Brain pericyte (primary cell): ENCODE measurements around the gene PRPF40A.

Experiments used
- DNase-seq: peaks from one replicate; pipeline ENCODE4 v3.0.0-alpha.2; 2012; ENCODE audit warnings: low read depth, low spot score

PRPF40A gene

DNA sequence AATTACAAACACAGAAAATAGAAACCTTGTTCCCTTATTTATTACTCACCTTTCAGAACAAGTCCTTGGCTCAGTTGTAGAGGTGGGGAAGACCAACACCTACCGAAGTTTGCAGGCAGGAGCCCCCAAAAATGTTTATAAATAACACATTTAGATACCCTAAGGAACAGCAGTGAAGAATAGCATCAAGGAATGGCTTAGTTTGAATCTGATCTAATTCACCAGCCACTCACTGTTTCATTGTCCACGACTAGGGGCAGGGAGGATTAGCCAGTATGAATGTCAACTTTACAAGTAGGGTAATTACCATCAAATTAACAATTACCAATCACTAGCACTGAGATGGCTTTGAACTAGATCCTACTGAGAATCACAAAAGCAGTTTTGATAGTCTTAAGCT is 65.4 kb downstream of the PRPF40A start:
- no peak for DNase-seq

DNA sequence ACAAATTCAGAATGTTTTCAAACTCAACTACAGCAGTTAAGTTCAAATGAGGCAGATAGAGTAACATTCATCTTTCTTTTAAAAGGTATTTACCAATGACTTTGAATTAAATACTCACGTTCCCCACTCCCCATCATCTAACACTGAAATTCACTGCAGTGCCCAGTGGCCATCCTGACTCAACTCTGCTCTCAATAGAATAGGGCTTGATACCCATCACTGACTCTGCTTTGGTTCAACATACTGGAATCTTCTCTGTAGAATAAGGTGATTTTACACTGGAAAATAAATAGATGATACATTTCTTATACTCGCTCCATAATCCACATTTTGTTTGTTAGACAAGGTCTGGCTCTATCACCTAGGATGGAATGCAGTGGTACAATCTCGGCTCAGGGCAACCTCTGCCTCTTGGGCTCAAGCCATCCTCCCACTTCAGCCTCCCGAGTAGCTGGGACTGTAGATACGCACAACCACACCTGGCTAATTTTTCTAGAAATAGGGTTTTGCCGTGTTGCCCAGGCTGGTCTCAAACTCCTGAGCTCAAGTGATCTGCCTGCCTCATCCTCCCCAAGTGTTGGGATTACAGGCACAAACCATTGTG is 66.4 kb downstream of the PRPF40A start:
- DNase-seq = no peak

DNA sequence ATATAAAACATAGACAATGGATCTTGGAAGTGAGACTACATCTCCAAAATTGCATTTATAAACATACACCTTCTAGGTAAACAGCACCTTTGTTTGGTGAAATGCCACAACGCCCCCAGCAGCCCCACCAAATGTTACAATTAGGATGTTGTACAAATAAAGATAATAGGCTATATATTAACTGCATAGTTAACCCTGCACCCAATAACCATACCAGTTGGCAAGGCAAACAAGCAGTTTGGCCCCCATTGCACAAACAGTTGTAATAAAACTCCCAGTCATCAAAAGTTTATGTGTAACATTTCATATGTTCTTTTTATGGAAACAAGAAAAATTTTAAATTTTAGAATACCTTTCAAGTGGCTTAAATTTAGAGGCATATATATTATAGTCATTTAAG is 67.3 kb downstream of the PRPF40A start:
- no peak for DNase-seq

DNA sequence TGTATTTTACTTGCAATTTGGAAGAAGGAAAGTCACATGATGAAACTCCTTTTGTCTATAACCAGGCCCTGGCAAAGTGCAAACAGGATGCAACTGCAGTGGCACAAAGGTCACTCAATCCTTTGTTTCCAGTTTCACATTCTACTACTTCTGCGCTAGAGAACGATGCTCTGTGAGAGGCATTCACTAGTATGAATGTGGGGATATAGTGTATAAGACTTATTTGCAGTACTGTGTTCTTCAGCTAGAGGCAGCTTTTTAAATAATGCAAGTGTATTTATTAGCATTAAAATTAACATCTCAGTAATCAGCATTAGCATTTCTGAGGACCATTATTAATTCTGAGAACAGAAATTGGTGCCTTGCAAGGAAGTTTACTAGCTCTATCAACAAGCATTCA is 68.9 kb downstream of the PRPF40A start:
- no peak for DNase-seq

DNA sequence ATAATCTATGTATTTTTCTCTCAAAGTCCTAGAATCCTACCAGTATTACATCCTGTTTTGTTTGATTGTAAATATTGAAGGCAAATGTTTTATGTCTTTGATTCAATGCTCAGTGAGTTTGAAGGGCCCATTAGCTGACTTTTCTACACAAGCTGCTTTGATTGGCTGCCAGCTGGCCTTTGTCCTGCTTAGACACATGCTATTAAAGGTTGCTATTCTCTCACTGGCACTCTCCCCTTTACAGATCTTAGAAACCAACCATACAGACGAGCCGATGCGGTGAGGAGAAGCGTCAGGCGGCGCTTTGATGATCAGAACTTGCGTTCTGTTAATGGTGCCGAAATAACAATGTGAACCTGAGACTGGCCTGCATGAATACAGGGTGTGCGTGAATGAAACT is 69.7 kb downstream of the PRPF40A start:
- no peak for DNase-seq

DNA sequence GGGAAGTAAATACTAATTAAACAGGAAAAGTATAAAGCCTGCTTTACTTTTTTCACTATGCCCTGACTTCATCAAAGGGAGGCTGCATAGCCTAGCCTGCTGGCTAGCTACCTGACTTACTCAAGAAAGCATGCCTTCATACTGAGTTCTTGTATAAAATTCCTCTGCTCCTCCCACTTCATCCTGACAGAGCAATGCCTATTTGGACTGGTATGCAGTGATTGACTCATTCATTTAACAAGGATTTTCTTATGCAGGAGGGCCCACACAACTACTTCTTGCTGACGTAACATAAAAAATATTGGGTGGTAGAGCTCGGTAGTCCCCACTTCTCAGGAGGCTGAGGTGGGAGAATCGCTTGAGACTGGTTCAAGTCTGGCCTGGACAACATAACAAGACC is 70.5 kb downstream of the PRPF40A start:
- no peak for DNase-seq

DNA sequence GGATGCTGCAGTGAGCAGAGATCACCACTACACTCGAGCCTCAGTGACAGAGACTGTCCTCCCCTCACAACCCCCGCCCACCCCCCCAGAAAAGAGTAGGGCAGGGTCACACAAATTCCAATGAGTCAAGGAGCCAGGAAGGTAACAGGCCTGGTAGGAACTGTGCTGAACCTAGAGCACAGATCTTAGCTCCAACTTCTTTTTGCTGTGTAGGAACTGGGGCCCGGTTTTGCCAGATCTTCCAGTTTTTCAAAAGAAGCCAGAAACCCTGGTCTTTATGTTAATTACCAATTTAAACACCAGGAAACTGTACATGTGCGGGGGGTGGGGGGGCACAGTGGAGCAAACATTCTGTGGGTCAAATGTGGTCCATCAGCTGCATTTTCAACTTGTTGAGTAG is 71.0 kb downstream of the PRPF40A start:
- DNase-seq = no peak

DNA sequence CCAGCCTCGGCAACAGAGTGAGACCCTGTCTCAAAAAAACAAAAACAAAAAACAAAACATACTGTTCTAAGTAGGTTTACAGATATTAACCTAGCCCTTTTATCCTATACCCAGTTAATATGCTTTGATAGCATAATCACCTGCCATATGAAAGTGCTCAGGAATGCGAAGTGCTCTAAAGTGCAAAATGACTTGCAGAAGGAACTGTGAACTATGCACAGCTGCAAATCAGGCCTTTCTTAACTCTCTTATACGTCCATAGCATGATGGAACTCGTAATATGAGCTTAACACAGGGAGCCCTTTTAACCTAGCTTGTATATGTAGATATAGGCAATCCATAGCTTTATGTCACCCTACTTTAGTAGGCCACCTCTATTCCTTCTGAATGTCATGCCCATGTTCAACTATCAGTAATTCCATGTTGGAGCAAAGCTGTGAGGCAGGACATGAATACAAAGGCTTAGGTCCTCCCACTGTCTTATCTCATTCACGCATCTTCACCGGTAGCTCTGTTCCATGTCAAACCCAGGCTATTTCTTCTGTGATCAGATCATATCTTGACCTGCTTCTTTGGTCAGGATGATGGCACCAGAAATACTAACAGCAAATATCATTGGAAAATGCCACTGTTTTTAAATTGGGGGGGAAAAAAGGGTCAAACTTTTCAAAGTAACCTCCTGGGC is 72.9 kb downstream of the PRPF40A start:
- no peak for DNase-seq

DNA sequence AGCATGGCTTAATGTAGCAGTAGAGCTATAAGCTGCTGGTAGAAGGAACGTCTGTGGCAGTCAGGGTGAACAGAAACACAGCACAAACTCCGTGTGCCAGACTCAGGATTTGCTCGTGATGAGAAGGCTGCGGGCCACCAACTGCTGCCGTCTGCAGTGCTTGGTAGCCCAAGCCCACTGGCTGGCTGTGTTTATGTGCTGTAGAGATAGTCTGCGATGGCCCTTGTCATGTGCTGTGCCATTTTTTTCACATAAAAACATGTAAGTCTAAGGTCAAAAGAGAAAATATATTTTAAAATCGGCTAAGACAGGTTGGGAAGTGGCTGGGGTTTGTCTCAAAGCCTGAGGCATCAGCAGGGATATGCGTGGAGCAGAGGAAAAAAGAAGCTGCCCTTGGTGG is 78.7 kb downstream of the PRPF40A start:
- DNase-seq = no peak

DNA sequence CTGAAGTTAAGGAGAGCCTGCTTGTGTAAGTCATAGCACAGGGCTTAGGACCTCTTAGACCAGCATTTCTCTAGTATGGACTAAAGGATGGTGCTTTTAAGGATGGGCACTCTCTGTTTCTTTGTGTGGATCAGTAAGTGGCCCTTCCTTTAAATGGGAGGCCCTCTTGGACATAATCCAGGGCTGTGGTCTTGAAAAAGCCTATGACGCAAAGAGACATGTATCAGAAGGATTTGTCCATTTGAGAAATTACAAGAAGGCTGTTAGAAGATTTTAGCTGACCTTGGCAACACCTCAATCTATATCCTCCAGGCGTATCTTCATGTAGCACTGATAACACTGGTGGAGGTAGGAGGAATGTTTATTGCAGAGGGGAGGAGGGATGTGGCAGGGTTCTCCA is 79.2 kb downstream of the PRPF40A start:
- no peak for DNase-seq

DNA sequence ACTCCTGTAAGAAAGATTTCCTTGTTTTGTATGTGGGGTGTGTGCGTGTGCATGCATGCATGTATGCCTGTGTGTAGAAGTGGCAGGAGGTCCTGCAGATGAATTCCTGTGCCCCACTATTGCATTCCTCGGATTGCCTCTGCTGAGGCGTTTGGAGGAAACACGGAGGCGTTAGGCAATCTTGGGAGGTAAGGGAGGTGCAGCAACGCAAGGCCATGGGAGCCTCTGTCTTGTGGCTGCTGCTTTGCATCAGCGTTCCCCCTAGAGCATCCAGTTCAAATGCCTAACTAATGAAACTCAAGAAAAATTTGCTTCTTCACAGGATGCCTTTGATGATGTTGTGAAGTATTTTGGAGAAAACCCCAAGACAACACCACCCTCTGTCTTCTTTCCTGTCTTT is 80.0 kb downstream of the PRPF40A start:
- no peak for DNase-seq

DNA sequence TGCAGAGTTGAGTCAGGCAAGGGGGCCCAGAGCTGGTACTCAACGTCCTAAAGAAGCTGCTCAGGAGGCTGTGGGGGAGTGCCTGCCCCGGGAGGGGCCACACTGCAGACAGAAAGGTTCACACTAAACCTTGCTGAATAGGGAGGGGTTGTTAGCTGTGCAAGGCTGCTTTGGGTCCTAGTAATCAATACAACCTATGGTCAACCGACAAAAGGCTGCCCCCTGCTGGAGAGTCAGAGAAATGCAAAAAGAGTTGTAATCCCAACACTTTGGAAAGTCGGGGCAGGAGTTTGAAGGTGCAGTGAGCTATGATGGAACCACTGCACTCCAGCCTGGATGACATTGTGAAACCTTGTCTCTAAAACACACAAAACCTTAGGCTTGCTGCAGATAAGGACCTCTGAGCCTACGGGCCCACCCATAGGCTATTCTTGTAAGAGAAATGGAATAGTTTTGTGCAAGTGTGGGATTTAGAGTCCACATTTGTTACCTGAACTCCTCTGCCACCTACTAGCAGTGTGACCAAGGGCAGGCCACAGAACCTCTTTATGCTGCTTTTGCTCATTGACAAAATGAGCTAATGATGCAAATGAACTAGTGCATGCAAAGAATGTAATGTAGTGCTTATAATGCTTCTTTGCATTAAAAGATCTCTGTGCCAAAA is 81.5 kb downstream of the PRPF40A start:
- DNase-seq = no peak

DNA sequence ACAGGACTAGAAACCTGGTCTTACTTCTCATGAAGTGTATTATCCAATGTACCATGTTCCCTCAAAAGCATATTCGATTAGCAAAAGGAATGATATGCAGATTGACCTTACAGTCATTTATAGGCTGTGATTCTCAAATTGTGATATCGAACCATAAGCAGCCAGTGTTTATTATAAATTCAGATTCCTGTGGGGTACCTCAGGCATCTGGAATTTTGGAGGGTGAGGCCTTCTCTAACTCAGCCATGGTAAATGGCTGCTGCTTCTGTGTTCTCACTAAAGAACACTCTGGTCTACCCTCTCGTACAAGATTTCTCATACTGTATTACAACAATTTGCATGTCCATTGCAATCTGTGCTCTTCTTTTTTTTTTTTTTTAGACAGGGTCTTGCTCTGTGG is 84.5 kb downstream of the PRPF40A start:
- no peak for DNase-seq

DNA sequence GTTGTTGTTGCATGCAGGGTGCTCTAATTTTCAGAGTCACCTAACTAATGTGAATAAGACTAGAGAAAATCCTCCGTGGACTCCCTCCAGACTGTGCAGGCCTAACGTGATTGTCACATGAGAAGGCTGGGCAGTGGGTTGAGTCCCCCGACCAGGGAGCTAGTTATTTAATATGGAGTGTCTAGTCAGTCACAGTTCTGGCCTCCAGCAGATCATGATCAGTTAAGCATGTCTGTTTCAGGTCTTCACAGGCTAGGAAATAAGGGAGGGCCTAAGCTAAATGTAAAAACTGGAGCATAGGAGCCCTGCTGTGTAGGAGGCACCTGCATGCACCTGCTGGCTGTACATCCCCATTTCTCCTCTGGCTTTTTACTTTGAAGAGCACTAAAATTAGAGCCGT is 86.8 kb downstream of the PRPF40A start:
- no peak for DNase-seq

DNA sequence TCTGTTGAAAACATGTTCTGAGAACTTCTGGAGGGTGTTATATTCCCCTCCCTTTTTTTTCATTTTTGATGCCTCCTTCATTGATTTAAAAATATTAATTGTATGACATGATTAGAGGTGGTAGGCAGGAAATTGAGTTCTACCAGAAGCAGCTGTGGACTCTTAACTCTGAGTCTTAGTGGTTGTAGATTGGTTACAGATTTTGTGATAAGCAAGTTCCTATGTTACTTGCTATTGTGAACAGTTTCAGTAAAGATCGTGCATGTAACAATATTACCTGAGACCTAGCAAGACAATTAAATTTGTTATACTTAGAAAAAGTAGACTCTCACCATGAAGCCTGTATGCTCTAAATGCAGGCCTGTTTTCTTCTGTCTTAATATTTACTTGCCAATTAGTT is 88.1 kb downstream of the PRPF40A start:
- no peak for DNase-seq

DNA sequence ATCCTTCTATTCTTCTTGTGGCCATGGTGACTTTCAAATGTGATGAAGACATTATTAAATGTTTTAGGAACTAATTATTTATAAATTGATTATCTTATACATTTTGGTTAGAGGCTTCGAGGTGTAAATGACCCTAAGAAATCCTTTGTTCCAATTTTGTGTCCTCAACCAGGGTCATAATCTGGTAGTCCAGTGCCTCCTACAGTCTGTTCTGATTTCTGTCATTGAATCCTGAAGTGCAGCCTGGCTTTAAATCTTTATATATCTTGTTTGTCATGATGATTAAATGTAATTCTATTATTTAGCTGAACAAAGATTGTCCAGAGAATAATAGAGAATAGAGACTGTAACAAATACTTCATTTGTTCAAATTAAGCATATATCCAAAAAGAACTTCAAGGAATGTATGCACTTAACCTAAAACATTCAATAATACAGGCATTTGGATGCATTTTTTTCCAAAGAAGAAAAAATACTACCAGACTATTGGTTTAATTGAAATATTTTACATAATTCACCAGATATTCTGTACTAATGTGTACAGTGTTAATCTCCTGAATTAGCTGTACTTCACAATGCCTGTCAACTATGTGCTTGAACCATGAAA is 89.8 kb downstream of the PRPF40A start:
- no peak for DNase-seq

DNA sequence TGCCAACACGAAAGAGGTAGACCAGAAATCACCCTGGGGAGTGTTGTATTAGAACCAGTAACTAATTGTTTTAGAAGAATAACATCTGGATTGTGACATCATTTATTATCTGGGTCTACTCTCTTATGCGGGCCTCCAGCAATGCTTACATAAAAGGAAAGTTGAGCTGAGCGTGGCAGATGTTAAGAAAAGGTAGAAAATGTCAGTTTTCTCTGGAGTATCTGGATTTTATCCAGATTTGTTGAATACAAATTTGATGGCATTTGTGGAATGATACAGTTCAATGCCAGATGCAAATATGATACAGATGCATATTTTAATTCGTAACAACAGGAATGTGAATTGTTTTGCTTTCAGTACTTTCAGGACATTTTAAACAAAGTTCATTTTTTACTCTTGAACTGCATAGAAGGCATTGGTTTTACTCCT is 90.3 kb downstream of the PRPF40A start:
- DNase-seq = no peak

DNA sequence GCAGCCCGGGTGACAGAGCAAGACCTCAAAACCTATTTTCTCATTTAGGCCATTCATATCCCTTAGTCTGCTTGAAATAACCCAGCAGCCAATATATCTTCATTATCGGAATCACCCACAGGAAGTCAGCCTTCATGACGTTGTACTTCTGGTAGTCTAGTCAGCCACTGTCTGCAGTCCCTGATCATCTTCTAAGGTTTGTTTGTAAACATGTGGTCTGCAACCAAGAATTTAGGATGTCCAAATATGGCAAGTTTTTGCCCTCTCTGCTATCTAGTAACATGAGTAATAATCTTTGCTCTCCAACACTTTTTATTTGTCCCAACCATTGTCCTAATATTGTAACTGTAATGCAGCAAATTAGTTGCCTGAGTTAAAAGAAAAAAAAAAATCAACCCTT is 92.5 kb downstream of the PRPF40A start:
- no peak for DNase-seq

DNA sequence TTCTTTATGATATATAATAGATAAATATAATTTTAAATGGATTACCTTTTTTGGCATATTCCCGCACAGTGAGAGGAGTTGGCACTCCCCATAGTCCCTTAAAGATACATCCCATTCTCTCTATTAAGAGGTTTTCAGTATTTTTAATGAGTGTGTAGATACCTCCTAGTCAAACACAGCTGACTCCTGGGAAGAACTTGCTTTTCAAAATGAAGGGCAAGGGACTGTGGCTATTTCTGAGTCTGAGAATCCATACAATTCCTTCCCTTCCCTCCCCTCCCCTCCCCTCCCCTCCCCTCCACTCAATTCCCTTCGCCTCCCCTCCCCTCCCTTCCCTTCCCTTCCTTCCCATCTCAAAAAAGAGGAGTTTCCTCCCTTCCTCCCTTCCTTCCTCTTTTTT is 93.5 kb downstream of the PRPF40A start:
- DNase-seq = no peak

DNA sequence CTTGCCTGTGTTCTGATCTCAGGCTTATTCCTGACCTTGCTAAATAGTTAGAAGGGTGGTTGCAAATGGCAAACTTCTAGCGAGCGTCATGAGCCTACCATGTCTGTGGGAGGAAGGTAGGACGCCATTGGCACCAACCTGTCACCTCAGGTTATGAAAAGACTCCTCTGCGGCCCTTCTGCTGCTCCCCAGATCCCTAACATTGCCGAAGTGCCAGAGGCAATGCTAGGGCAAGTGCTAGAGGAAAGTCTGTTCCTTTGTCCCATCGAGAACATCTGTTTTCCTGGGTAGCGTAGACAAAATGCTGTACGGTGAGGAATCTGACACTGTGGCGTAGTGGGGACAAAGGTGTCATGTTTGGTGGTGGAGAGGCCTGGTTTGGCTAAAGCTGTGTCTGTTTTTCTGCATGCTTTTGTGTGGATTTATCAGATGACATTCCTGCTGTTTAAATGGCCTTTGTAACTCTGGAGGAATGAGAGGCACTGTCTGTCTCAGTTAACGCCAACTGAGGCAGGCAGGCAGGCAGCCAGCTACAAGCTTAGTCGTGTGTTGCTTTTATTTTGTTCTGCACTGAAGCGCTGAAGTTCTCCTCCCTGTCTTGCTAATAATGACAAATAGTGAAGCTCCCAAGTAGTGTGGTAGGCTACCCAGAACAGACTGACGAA is 94.1 kb downstream of the PRPF40A start:
- DNase-seq = no peak

DNA sequence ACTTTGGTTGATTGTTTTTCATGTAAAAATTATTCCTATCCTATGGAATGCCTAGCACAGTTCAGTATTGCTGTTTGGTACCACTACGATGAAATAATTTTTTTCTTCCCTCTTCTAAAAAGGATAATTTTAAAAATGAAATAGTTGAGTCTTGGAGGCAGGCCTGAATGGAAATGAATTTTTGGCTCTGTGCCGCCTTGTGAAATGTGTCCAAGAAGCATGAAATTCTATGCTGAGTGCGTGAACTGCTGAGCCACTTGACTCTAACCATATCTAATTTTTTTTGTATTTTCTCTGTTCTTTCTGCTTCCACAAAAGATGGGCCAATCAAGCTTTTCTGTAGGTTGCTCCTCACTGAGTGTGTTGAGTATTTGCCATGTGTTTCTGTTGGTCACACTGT is 95.0 kb downstream of the PRPF40A start:
- DNase-seq = no peak

DNA sequence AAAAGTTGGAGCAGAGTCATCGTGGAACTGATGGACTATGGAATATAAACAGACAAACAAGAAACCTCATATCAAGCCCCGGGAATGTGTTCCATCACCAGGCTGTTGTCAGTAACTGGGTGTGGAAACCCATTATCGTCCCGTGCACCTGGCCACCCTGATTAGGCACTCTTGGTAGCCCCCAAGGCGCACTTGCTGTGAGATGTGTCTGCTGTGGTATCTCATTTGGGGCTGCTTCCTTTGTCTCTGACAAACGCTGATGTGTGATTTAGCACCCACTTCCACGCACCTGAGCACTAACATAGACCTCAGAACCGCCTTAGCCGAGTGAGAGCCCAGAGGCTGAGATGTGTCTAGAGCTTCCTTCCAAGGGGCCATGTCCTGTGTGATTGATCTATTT is 96.3 kb downstream of the PRPF40A start:
- no peak for DNase-seq
